Measurements from ENCODE around the gene ASB13. TPM values are rescaled to one million over a fixed set of nuclear protein-coding genes. Genes with fewer than 3 reads are reported as not detected.
"Not testable (repeated sequence)": the region's sequence is repeated elsewhere in the genome, so short reads cannot be mapped to it uniquely, and the experiment has no call there.

ASB13 gene
- total RNA-seq, 2 donors from 2014 or later, result 15.8 to 16.0 TPM

DNA sequence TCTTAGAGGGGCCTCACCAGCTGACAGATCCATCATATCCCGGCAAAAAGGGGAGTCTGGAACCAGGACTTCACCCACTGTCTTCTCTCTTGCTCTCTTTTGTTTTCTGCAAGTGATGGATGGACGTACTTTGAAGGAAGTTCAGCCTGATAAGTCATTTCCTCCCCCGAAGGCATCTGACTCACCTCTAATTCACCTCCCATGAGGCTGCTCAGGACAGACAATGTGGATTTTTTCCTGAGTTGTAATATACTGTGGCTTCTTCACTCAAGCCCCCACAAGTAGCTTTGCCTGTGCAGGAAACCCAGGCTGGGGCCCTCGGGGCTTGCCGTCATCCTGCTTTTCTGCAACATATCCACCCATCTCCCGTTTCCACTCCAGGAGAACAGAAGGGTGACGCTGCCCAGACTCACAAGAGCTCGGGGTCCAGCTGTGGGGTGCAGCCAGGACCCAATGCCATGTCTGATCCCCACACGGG is 70.4 kb downstream of the ASB13 start:
- Histone ChIP-seq H3K4me3 (no peak overlapping the region), H3K4me1 (ENCODE audit: control insufficient read depth in 1 of 2, low read depth in 2 of 2) (peaks cover 4 to 61% of the 10 kb centered on the region in 2 donors), H3K27ac (no peak overlapping the region), H3K36me3 (no peaks in the 10 kb centered on the region), H3K9me3 (no peaks in the 10 kb centered on the region), H3K27me3 (replicated peaks; ENCODE audit: insufficient read depth) (no peaks in the 10 kb centered on the region)
- TF ChIP-seq CTCF (IDR thresholded peaks at IDR 0.05), result no peak
- no peak for ATAC-seq (ENCODE audit: insufficient number of reproducible peaks, low FRiP score, low read depth)
- no peak for DNase-seq (ENCODE audit: low spot score)

- H3K4me3 ChIP-seq, result no peak overlapping the region
- H3K27ac ChIP-seq, result no peak overlapping the region
- TF ChIP-seq CTCF (IDR thresholded peaks at IDR 0.05), result no peak
- H3K36me3 ChIP-seq, result no peaks in the 10 kb centered on the region
- H3K27me3 ChIP-seq (replicated peaks; ENCODE audit: insufficient read depth), result no peaks in the 10 kb centered on the region
- H3K9me3 ChIP-seq, result no peaks in the 10 kb centered on the region
- no peak for ATAC-seq (ENCODE audit: insufficient number of reproducible peaks, low FRiP score, low read depth)
- peaks cover 4 to 56% of the 10 kb centered on the region in 2 donors for H3K4me1 ChIP-seq (ENCODE audit: control insufficient read depth in 1 of 2, low read depth in 2 of 2)
- no peak for DNase-seq (ENCODE audit: low spot score)
These were observed 70.8 kb downstream of the ASB13 start for GRCh38 chr10:5595591-5595990.

- TF ChIP-seq CTCF (IDR thresholded peaks at IDR 0.05), result no peak
- Histone ChIP-seq H3K4me1 (ENCODE audit: control insufficient read depth in 1 of 2, low read depth in 2 of 2) (peaks cover 4 to 52% of the 10 kb centered on the region in 2 donors), H3K27me3 (replicated peaks; ENCODE audit: insufficient read depth) (no peaks in the 10 kb centered on the region), H3K9me3 (no peaks in the 10 kb centered on the region), H3K4me3 (no peak overlapping the region), H3K36me3 (no peaks in the 10 kb centered on the region), H3K27ac (no peak overlapping the region)
- ATAC-seq (ENCODE audit: insufficient number of reproducible peaks, low FRiP score, low read depth) (no peak), DNase-seq (ENCODE audit: low spot score) (no peak)
These were observed 71.3 kb downstream of the ASB13 start for GRCh38 chr10:5595095-5595494.

GRCh38 chr10:5594271-5595049 is 71.9 kb downstream of the ASB13 start:
- H3K4me3 ChIP-seq, result no peak overlapping the region
- H3K27ac ChIP-seq, result no peak overlapping the region
- TF ChIP-seq CTCF (IDR thresholded peaks at IDR 0.05), result no peak
- no peaks in the 10 kb centered on the region for H3K36me3 ChIP-seq
- peaks cover 0 to 46% of the 10 kb centered on the region in 2 donors for H3K4me1 ChIP-seq (ENCODE audit: control insufficient read depth in 1 of 2, low read depth in 2 of 2)
- no peaks in the 10 kb centered on the region for H3K27me3 ChIP-seq (replicated peaks; ENCODE audit: insufficient read depth)
- DNase-seq (ENCODE audit: low spot score), result no peak
- no peak for ATAC-seq (ENCODE audit: insufficient number of reproducible peaks, low FRiP score, low read depth)
- H3K9me3 ChIP-seq, result no peaks in the 10 kb centered on the region

DNA sequence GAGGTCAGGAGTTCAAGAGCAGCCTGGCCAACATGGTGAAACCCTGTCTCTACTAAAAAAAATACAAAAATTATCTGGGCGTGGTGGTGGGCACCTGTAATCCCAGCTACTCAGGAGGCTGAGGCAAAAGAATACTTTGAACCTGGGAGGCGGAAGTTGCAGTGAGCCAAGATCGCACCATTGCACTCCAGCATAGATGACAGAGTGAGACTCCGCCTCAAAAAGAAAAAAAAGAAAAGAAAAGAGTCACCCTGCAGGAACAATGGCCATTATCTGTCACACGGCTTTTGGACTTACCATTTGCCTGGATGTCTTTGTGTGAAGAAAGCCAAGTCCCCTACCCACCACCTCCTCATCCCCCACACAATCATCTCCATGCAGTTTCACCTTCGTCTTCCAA is 73.0 kb downstream of the ASB13 start:
- not testable (repeated sequence) for DNase-seq (ENCODE audit: low spot score); ATAC-seq (ENCODE audit: insufficient number of reproducible peaks, low FRiP score, low read depth); H3K9me3 ChIP-seq; H3K27me3 ChIP-seq (replicated peaks; ENCODE audit: insufficient read depth); H3K27ac ChIP-seq; H3K4me3 ChIP-seq; H3K36me3 ChIP-seq
- H3K4me1 ChIP-seq (ENCODE audit: control insufficient read depth in 1 of 2, low read depth in 2 of 2), result peaks cover 0 to 46% of the 10 kb centered on the region in 2 donors

Measured in thoracic aorta (tissue), 2 donors.